HEK293T (cell line): Measurements from ENCODE around the gene ZNF148.

Experiments used
- BHLHE40 ChIP-seq: fragments of 450-650 bp; IDR thresholded peaks from 2 replicates; pipeline ENCODE4 v1.6.1; 2016; ENCODE audit warnings: mild to moderate bottlenecking, moderate library complexity, borderline replicate concordance
- ELF4 ChIP-seq: fragments of 450-650 bp; IDR thresholded peaks from 2 replicates; pipeline ENCODE4 v1.6.1; 2017; ENCODE audit warnings: antibody characterized with exemption
- FOXA1 ChIP-seq: fragments of 450-650 bp; IDR thresholded peaks from 2 replicates; pipeline ENCODE4 v1.6.1; 2016; ENCODE audit warnings: mild to moderate bottlenecking
- FOXM1 ChIP-seq: fragments of 450-650 bp; IDR thresholded peaks from 2 replicates; pipeline ENCODE4 v1.6.1; 2017; ENCODE audit warnings: mild to moderate bottlenecking, borderline replicate concordance
- HDGF ChIP-seq: fragments of 450-650 bp; IDR thresholded peaks from 2 replicates; pipeline ENCODE4 v1.6.1; 2017; ENCODE audit warnings: antibody characterized with exemption, borderline replicate concordance
- LEF1 ChIP-seq: fragments of 450-650 bp; IDR thresholded peaks from 2 replicates; pipeline ENCODE4 v1.6.1; 2017; ENCODE audit warnings: mild to moderate bottlenecking, borderline replicate concordance
- SP1 ChIP-seq: fragments of 450-650 bp; IDR thresholded peaks from 2 replicates; pipeline ENCODE4 v1.6.1; 2017
- SUZ12 ChIP-seq: fragments of 450-650 bp; IDR thresholded peaks from 2 replicates; pipeline ENCODE4 v1.6.1; 2016; ENCODE audit warnings: mild to moderate bottlenecking
- ZNF384 ChIP-seq: fragments of 450-650 bp; IDR thresholded peaks from 2 replicates; pipeline ENCODE4 v1.6.1; 2016

DNA sequence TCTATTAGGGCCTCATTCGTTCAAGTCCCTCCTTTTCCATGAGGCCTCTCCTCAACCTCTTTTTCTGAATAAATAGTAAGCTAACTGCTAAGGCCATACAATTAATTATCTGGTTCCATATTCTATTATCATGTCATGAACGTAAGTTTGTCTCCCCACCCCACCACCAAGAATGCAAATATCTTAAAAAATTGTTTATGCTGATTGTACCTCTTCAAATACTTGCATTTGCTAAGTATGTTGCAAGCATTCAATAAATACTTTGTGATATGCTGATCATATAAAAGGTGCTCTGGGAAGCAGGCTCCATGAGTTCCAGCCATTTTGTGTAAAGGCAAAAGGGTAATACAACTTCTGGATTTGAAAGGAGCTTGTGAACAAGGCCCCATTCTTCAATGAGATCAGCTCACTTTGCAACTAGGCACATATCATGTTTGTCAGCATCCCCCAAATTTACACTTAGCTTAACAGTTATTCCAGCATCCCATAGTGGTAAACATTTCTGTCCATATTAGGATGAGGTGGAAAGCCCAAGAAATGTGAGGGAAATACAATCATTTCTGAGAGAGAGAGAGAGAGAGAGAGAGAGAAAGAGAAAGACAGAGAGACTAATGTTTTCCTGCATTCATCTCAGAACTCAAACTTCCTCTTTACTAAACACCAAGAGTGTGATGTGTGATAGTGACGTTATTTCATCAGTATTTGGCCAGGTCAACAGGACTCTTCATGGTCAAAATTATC, 195.8 kb downstream of the ZNF148 start:
- no peak for TF ChIP-seq LEF1
- no peak for TF ChIP-seq ZNF384
- no peak for TF ChIP-seq BHLHE40
- TF ChIP-seq ELF4, result no peak
- no peak for TF ChIP-seq FOXA1
- no peak for TF ChIP-seq SP1
- no peak for TF ChIP-seq HDGF
- no peak for TF ChIP-seq SUZ12
- no peak for TF ChIP-seq FOXM1
